Small intestine (tissue), 7 donors: ENCODE data around the gene F2RL2. TPM values are rescaled to one million over a fixed set of nuclear protein-coding genes. Genes with fewer than 3 reads are reported as not detected.
A peak's percentile ranks its signal among the peaks of the same experiment; 100 is the strongest.

Experiments used
- DNase-seq, 2 donors: peaks; one replicate each; pipeline versions ENCODE4 v3.0.0 to v3.0.0-alpha.2; 2013
- FAIRE-seq: peaks from 2 replicates; lab custom pipeline; 2012; peaks lifted over from hg19 to GRCh38; lab: Jason Lieb, UNC
- H3K27ac ChIP-seq, 3 donors: one replicate each; pipeline ENCODE4 v1.5.1; 2013; ENCODE audit warnings: low read length in 2 of 3, mild to moderate bottlenecking in 2 of 3, control low read depth in 1 of 3, inconsistent platforms in 1 of 3, low read depth in 1 of 3, moderate library complexity in 1 of 3
- H3K27me3 ChIP-seq, 3 donors: one replicate each; pipeline ENCODE4 v1.6.1; 2013; ENCODE audit warnings: low read length in 3 of 3, inconsistent platforms in 1 of 3; ENCODE audit not compliant: control insufficient read depth in 3 of 3, insufficient read depth in 3 of 3
- H3K36me3 ChIP-seq, 3 donors: one replicate each; pipeline ENCODE4 v1.6.1; 2013; ENCODE audit warnings: low read length in 3 of 3, inconsistent platforms in 1 of 3, low read depth in 1 of 3, mild to moderate bottlenecking in 1 of 3, moderate library complexity in 1 of 3; ENCODE audit not compliant: control insufficient read depth in 3 of 3, insufficient read depth in 2 of 3
- H3K4me1 ChIP-seq, 3 donors: one replicate each; pipeline ENCODE4 v1.6.1; 2013; ENCODE audit warnings: low read length in 2 of 3, inconsistent platforms in 1 of 3, low read depth in 1 of 3, mild to moderate bottlenecking in 1 of 3, moderate library complexity in 1 of 3; ENCODE audit not compliant: control insufficient read depth in 3 of 3, insufficient read depth in 2 of 3
- H3K4me3 ChIP-seq, 3 donors: one replicate each; pipeline ENCODE4 v1.5.1; 2013; ENCODE audit warnings: low read length in 3 of 3, control low read depth in 1 of 3, inconsistent platforms in 1 of 3, low read depth in 1 of 3, mild to moderate bottlenecking in 1 of 3, moderate library complexity in 1 of 3
- H3K9me3 ChIP-seq, 2 donors: one replicate each; pipeline ENCODE4 v1.6.1; 2013; ENCODE audit warnings: low read depth in 1 of 2, low read length in 1 of 2; ENCODE audit not compliant: control insufficient read depth in 2 of 2, insufficient read depth in 1 of 2
- WGBS, 3 donors: extraction: QIAGEN DNeasy Blood & Tissue Kit; methylation state at CpG; one replicate each; pipeline ENCODE4 v1.1.7; 2013; 5-methylcytosine and 5-hydroxymethylcytosine counted together
- polyA plus RNA-seq, 4 donors: library from polyadenylated mRNA; stranded (reverse) in 3 of 4; unstranded in 1 of 4; fragments of 200-250 nt in 3 of 4; fragments of 120-200 nt in 1 of 4; gene quantifications; one replicate each; pipeline versions ENCODE4 v1.2.1 to v1.2.3, GENCODE V29; 2013
- donor health status: healthy with polysubstance abuse.
- donor health status: control.
- donor health status: control.
- donor health status: Bipolar disorder and iron deficiency.
- donor health status: healthy.

Gene F2RL2
- polyA plus RNA-seq, 4 donors = 0.73 to 4.5 TPM; not detected in 2

DNA sequence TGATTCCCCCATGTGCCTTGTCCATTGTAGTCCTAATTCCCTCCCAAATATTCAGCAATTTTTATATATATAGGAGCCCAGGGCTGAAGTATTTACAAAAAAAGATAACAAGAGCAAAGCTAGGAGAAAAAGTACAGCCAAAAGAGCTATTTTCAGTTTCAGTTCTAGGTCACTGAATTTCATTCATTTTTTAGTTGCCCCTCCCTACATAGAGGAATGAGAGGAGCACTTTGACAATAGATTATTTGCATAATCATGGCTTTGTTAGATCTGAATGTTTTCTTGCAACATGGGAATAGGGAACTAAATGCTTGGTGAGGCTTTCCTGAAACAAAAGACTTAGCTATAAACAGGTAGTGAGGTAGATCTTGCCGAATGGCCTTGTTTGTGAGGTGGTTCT lies 15.3 kb upstream of the F2RL2 start:
- Histone ChIP-seq H3K9me3 (no peaks in the 10 kb centered on the region), H3K4me3 (no peak overlapping the region), H3K36me3 (peaks cover 3 to 5% (median 5%) of the 10 kb centered on the region in 3 donors), H3K27me3 (no peaks in the 10 kb centered on the region), H3K4me1 (peaks cover 0 to 3% (median 0%) of the 10 kb centered on the region in 3 donors), H3K27ac (peak overlapping the region in 1 of 3 donors; percentile 44)
- FAIRE-seq = no peak
- WGBS, 3 donors = 83 to 96% (median 96%) methylated on average over 1 of the region's 1 CpG
- DNase-seq = no peak

DNA sequence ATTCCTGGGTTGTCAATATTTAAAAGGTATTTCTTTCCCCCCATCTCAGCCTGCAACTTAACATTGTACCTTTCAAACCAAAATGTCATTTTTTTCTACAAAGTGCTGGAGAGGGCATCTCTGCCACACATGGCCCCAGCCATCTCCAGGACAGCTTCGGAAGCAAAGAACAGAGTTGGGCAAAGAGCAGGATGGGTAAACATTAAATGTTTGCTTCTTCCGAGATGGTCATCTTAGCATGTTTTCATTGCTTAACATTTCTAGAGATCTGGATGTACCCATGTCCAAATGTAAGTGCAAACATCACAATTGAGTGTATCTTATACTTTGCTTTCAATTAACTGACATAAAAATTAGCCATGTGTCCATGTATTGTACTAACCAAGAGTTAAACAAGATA lies 14.3 kb upstream of the F2RL2 start:
- DNase-seq = no peak
- whole genome bisulfite sequencing, 3 donors = 88 to 92% (median 90%) methylated on average over 2 of the region's 2 CpGs
- Histone ChIP-seq H3K9me3 (no peaks in the 10 kb centered on the region), H3K4me1 (peaks cover 0 to 3% (median 0%) of the 10 kb centered on the region in 3 donors), H3K36me3 (peaks cover 3 to 5% (median 5%) of the 10 kb centered on the region in 3 donors), H3K27me3 (no peaks in the 10 kb centered on the region), H3K27ac (no peak overlapping the region), H3K4me3 (no peak overlapping the region)
- no peak for FAIRE-seq

- Histone ChIP-seq H3K27ac (no peak overlapping the region), H3K27me3 (no peaks in the 10 kb centered on the region), H3K9me3 (no peaks in the 10 kb centered on the region), H3K4me3 (no peak overlapping the region), H3K36me3 (peaks cover 0 to 6% (median 2%) of the 10 kb centered on the region in 3 donors), H3K4me1 (peaks cover 0 to 3% (median 0%) of the 10 kb centered on the region in 3 donors)
- DNase-seq (no peak), FAIRE-seq (no peak)
- 54 to 95% (median 74%) methylated on average over 4 of the region's 4 CpGs for WGBS, 3 donors
Observed at GRCh38 chr5:76634661-76635060, 11.5 kb upstream of the F2RL2 start.

DNA sequence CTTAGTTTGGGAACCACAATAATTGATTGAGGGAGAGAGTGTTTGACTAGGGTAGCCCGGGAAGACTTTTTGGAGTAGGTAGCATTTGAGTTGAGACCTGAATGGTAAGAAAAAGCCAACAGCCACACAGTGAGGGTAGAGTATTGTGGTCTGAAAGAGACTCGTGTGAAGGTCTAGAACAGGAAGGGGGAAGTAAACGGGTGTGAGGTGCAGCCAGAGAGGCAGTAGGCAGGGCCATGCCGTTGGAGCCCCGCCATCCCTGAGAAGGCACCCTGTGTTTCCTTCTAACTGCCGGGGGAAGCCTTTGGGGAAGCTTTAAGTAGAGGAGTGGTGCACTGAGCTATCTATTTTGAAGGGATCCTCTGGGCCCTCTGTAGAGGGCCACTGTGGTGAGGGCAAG lies 3.5 kb upstream of the F2RL2 start:
- whole genome bisulfite sequencing, 3 donors = 73 to 85% (median 75%) methylated on average over 6 of the region's 6 CpGs
- FAIRE-seq = no peak
- no peaks in the 10 kb centered on the region for H3K27me3 ChIP-seq

GRCh38 chr5:76625087-76625815 lies 2.0 kb upstream of the F2RL2 start:
- peaks cover 0 to under 1% (median 0%) of the 10 kb centered on the region in 3 donors for H3K36me3 ChIP-seq
- no peak overlapping the region for H3K27ac ChIP-seq
- H3K9me3 ChIP-seq = no peaks in the 10 kb centered on the region
- no peak for DNase-seq
- WGBS, 3 donors = 53 to 72% (median 69%) methylated on average over 8 of the region's 8 CpGs
- FAIRE-seq = no peak
- H3K27me3 ChIP-seq = no peaks in the 10 kb centered on the region
- no peaks in the 10 kb centered on the region for H3K4me1 ChIP-seq
- H3K4me3 ChIP-seq = no peak overlapping the region

More for the DNA sequence above, 3.5 kb upstream of the F2RL2 start:
- Histone ChIP-seq H3K36me3 (no peaks in the 10 kb centered on the region), H3K4me1 (no peaks in the 10 kb centered on the region), H3K9me3 (no peaks in the 10 kb centered on the region), H3K27ac (no peak overlapping the region), H3K4me3 (no peak overlapping the region)
- no peak for DNase-seq

- Histone ChIP-seq H3K4me1 (no peaks in the 10 kb centered on the region), H3K36me3 (peaks cover 0 to 5% (median 3%) of the 10 kb centered on the region in 3 donors), H3K27me3 (no peaks in the 10 kb centered on the region), H3K27ac (peak overlapping the region in 2 of 3 donors; percentile 5 to 19), H3K9me3 (no peaks in the 10 kb centered on the region), H3K4me3 (no peak overlapping the region)
- WGBS, 3 donors = 82 to 95% (median 94%) methylated on average over 5 of the region's 5 CpGs
- no peak for DNase-seq
- no peak for FAIRE-seq
Observed at GRCh38 chr5:76622076-76622475, 1.1 kb downstream of the F2RL2 start.

DNA sequence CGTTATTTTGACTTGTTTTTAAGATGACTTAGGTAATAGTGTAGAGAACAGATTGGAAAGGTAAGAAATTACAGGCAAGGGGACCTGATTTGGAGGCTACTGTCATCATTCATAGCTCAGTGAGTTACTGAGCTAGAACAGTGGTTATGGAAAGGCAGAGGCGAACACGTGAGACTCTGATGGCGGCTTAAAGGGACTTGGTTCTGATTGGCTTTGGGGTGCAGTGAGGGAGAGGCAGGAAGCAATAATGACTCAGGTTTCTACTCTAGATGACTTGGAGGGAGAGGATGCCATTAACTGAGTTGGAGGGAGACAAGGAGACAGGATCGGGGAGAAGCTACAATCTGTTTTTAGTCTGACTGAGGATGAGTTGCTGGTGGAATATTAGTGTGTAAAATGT lies 3.0 kb downstream of the F2RL2 start:
- Histone ChIP-seq H3K27ac (no peak overlapping the region), H3K4me1 (no peaks in the 10 kb centered on the region), H3K36me3 (peaks cover 0 to 5% (median 3%) of the 10 kb centered on the region in 3 donors), H3K27me3 (no peaks in the 10 kb centered on the region), H3K9me3 (no peaks in the 10 kb centered on the region), H3K4me3 (no peak overlapping the region)
- 93 to 97% (median 95%) methylated on average over 5 of the region's 5 CpGs for WGBS, 3 donors
- FAIRE-seq = no peak
- DNase-seq = no peak

DNA sequence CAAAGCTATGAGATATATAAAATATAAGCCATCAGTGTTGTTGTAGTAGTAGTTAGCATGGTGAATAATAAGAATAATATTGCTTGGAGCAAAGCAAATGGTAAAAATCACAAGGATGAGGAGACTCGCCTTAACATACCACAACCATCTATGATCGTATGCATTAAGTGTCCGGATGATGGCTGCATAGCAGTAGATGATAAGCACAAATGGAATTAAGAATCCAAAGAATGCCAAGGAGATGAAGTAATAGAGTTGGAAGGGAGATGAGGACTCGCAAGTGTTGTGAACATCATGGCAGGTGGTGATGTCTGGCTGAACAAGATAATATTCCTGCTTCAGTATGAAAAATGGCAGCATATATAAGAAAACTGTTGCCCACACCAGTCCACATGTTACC lies 5.5 kb downstream of the F2RL2 start:
- 90 to 98% (median 95%) methylated on average over 4 of the region's 4 CpGs for WGBS, 3 donors
- H3K27ac ChIP-seq = no peak overlapping the region
- no peaks in the 10 kb centered on the region for H3K27me3 ChIP-seq
- DNase-seq = no peak
- H3K4me1 ChIP-seq = no peaks in the 10 kb centered on the region
- H3K9me3 ChIP-seq = no peaks in the 10 kb centered on the region
- no peak overlapping the region for H3K4me3 ChIP-seq
- H3K36me3 ChIP-seq = peaks cover 0 to 10% (median 5%) of the 10 kb centered on the region in 3 donors
- no peak for FAIRE-seq
